ENCODE results near the gene KCNK15. TPM values are rescaled to one million over a fixed set of nuclear protein-coding genes. Genes with fewer than 3 reads are reported as not detected.

KCNK15 gene
- polyA plus RNA-seq, 1 experiment, result 0.82 TPM

GRCh38 chr20:44739942-44740341 lies 5.7 kb upstream of the KCNK15 start:
- Histone ChIP-seq H3K27me3 (ENCODE audit: control insufficient read depth, insufficient read depth, low read length) (peaks cover 9% of the 10 kb centered on the region), H3K36me3 (ENCODE audit: control insufficient read depth, insufficient read depth, low read length) (no peaks in the 10 kb centered on the region), H3K4me3 (ENCODE audit: low read depth, low read length) (no peak overlapping the region)
- TF ChIP-seq CTCF (IDR thresholded peaks at IDR 0.05; ENCODE audit: insufficient read depth, low read depth, low read length), result no peak
- no peak for DNase-seq (ENCODE audit: low read depth)
- CTCF ChIA-PET, result no interaction called here
- POLR2A ChIA-PET, result no interaction called here

GRCh38 chr20:44742304-44743079 lies 3.2 kb upstream of the KCNK15 start:
- Histone ChIP-seq H3K27me3 (ENCODE audit: control insufficient read depth, insufficient read depth, low read length) (peaks cover 12% of the 10 kb centered on the region), H3K4me3 (ENCODE audit: low read depth, low read length) (no peak overlapping the region), H3K36me3 (ENCODE audit: control insufficient read depth, insufficient read depth, low read length) (no peaks in the 10 kb centered on the region)
- DNase-seq (ENCODE audit: low read depth), result no peak
- TF ChIP-seq CTCF (IDR thresholded peaks at IDR 0.05; ENCODE audit: insufficient read depth, low read depth, low read length), result no peak
- ChIA-PET POLR2A (no interaction called here), CTCF (interaction anchor here (0.7 to 2.1 kb wide), 5 partner anchors 9 to 132 kb away, joined by 3 to 7 read pairs (median 4); no protein-coding TSS in a partner anchor)

- ChIA-PET CTCF (interaction anchor here (0.7 to 2.1 kb wide), 6 partner anchors 10 to 131 kb away, joined by 3 to 7 read pairs (median 4); no protein-coding TSS in a partner anchor), POLR2A (interaction anchor here (0.5 kb wide), 1 partner anchor 54 kb away, joined by 4 read pairs; no protein-coding TSS in a partner anchor)
- no peak overlapping the region for H3K4me3 ChIP-seq (ENCODE audit: low read depth, low read length)
- DNase-seq (ENCODE audit: low read depth), result no peak
- no peaks in the 10 kb centered on the region for H3K36me3 ChIP-seq (ENCODE audit: control insufficient read depth, insufficient read depth, low read length)
- H3K27me3 ChIP-seq (ENCODE audit: control insufficient read depth, insufficient read depth, low read length), result peaks cover 12% of the 10 kb centered on the region
- TF ChIP-seq CTCF (IDR thresholded peaks at IDR 0.05; ENCODE audit: insufficient read depth, low read depth, low read length), result no peak
Observed at GRCh38 chr20:44743080-44743701, 2.5 kb upstream of the KCNK15 start.

GRCh38 chr20:44743916-44744655 lies 1.6 kb upstream of the KCNK15 start:
- Histone ChIP-seq H3K36me3 (ENCODE audit: control insufficient read depth, insufficient read depth, low read length) (no peaks in the 10 kb centered on the region), H3K4me3 (ENCODE audit: low read depth, low read length) (no peak overlapping the region), H3K27me3 (ENCODE audit: control insufficient read depth, insufficient read depth, low read length) (peaks cover 13% of the 10 kb centered on the region)
- no peak for DNase-seq (ENCODE audit: low read depth)
- ChIA-PET CTCF (interaction anchor here (0.9 to 2.1 kb wide), 6 partner anchors 9 to 130 kb away, joined by 3 to 7 read pairs (median 4); no protein-coding TSS in a partner anchor), POLR2A (interaction anchor here (0.5 kb wide), 1 partner anchor 55 kb away, joined by 4 read pairs; no protein-coding TSS in a partner anchor)
- TF ChIP-seq CTCF (IDR thresholded peaks at IDR 0.05; ENCODE audit: insufficient read depth, low read depth, low read length), result no peak

Data from BJ (cell line).